ENCODE measurements around the gene AMIGO2.
"Not testable (repeated sequence)": the region's sequence is repeated elsewhere in the genome, so short reads cannot be mapped to it uniquely, and the experiment has no call there.

Gene AMIGO2

DNA sequence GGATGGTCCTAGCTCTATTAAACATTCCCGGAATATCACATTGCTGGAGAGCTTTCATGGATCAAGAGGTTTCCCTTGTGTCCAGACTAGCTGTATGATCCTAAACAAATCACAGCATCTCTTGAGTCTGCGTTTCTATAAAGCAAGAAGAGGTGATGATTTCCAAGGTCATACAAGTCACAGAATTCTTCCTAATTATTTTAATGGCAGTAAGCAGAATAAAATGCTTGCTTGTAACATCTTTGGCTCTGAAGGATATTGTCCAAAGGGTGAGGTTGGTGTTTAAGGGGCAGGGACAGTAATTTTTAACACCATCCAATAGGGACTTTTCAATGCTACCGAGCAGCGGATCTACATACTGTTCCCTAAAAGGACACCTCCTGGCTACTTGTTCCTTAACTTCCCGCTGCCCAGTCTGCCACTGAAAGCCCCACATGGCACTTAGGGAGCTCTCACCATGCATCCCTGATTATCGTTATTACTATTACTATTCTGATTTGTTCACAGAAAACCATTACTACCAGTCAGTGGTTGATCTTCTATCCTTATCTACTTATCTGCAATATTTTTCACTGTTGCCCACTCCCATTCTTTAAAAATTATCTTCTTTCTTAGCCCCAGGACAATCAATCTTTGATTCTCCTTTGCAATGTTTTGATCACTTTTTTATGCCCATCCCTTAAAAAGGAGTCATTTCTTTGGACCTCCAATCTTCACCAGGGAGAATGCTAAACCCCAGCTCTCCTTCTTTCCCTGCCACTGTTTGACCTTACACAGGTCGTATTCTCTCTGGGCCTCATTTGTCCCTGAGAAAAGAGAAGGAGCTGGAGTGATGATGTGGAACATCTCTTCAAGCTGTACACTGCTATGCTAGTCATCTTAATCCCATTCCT lies 4.3 kb downstream of the AMIGO2 start:
- no peak for DNase-seq (ENCODE audit: low read depth in 4 of 4, low spot score in 1 of 4)

DNA sequence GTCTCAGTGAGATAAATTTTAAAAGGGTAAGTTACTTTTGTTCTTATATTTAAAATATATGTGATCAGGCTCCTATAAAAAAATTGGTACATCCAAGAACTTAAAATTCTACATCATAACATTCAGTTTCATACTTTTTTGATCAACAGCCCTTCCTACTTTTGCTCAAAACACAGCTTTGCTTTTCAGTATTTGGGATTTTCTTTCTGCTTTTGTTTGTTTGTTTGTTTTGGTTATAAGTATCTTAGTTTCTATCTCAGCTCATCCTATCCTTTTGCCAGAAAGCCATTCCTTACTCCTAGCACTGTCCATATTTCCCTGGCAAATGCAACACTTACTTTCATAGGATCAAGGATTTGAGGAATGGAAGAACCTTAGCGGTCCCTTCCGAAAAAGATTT lies 5.0 kb downstream of the AMIGO2 start:
- DNase-seq (ENCODE audit: low read depth in 4 of 4, low spot score in 1 of 4), result no peak

- no peak for DNase-seq (ENCODE audit: low read depth in 4 of 4, low spot score in 1 of 4)
Measured at GRCh38 chr12:47073951-47074350, 5.8 kb downstream of the AMIGO2 start.

GRCh38 chr12:47071241-47071852 lies 8.4 kb downstream of the AMIGO2 start:
- DNase-seq (ENCODE audit: low read depth in 4 of 4, low spot score in 1 of 4), result no peak

DNA sequence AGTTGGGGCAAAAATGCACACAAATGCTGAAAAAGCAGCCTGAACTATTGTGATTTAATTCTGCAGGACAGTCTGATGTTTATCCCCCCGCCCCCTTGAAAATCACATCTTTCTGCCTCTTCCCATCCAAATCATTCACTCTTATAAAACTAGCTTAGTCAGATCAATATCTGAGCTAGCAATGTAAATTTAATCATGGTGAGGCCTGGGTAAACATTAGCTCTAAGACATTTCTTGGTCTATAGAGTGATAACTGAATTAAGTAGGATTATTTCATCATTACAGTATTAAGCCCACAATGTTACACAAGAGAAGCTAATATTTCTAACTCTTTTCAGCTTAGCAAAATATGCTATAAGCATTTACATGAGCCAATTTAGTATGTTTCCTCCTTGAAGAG lies 9.4 kb downstream of the AMIGO2 start:
- no peak for DNase-seq (ENCODE audit: low read depth in 4 of 4, low spot score in 1 of 4)

- DNase-seq (ENCODE audit: low read depth in 4 of 4, low spot score in 1 of 4), result no peak
Measured at GRCh38 chr12:47068539-47068938, 11.2 kb downstream of the AMIGO2 start.

- no peak for DNase-seq (ENCODE audit: low read depth in 4 of 4, low spot score in 1 of 4)
Measured at GRCh38 chr12:47067771-47068431, 11.9 kb downstream of the AMIGO2 start.

- DNase-seq (ENCODE audit: low read depth in 4 of 4, low spot score in 1 of 4), result no peak
Measured at GRCh38 chr12:47067176-47067575, 12.6 kb downstream of the AMIGO2 start.

GRCh38 chr12:47066278-47067025 lies 13.3 kb downstream of the AMIGO2 start:
- no peak for DNase-seq (ENCODE audit: low read depth in 4 of 4, low spot score in 1 of 4)

DNA sequence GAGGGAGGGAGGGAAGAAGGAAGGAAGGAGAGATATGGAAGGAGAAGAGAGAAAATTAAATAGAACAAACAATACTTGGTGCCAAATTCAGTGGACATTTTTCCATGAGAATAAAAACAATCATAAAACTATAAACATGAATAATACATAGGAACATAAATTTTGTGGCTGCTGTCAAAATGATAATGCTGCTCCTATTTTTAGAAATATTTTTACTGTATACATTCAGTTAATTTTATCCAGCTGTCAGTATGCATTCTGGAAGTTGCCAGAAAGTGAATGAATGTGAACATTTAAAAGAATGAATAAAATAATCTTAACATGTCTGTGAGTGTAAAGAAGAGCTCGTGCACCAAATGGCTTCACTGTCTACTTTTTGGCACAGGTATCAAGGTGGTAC lies 14.2 kb downstream of the AMIGO2 start:
- DNase-seq (ENCODE audit: low read depth in 4 of 4, low spot score in 1 of 4), result no peak

- not testable (repeated sequence) for DNase-seq (ENCODE audit: low read depth in 4 of 4, low spot score in 1 of 4)
Measured at GRCh38 chr12:47058640-47059039, 21.1 kb downstream of the AMIGO2 start.

DNA sequence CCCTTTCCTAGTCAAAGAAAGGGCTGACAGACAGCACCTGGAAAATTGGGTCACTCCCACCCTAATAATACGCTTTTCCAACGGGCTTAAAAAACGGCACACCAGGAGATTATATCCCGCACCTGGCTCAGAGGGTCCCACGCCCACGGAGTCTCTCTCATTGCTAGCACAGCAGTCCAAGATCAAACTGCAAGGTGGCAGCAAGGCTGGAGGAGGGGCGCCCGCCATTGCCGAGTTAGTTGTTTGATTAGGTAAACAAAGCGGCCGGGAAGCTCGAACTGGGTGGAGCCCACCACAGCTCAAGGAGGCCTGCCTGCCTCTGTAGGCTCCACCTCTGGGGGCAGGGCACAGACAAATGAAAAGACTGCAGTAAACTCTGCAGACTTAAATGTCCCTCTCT lies 22.8 kb downstream of the AMIGO2 start:
- DNase-seq (ENCODE audit: low read depth in 4 of 4, low spot score in 1 of 4), result not testable (repeated sequence)

DNA sequence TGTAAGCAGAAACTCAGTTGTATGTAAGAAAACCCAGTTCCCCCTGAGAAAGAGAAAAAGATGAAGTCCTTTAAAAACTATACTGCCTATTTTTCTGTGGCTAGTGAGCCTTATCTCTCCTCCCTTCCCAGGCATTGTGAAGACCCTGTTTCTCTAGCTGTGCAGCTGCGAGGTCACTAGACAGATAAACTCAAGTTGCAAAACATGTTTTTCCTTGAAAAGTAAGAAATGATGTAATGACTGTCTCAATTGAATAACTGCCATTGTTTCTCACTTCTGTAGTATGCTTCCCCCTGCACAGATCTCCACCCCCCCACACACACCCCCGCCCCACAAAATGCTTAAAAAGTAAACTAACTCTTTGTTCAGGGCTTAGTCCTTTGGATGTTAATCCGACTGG lies 23.9 kb downstream of the AMIGO2 start:
- DNase-seq (ENCODE audit: low read depth in 4 of 4, low spot score in 1 of 4), result not testable (repeated sequence)

GRCh38 chr12:47054659-47055058 lies 25.1 kb downstream of the AMIGO2 start:
- no peak for DNase-seq (ENCODE audit: low read depth in 4 of 4, low spot score in 1 of 4)

DNA sequence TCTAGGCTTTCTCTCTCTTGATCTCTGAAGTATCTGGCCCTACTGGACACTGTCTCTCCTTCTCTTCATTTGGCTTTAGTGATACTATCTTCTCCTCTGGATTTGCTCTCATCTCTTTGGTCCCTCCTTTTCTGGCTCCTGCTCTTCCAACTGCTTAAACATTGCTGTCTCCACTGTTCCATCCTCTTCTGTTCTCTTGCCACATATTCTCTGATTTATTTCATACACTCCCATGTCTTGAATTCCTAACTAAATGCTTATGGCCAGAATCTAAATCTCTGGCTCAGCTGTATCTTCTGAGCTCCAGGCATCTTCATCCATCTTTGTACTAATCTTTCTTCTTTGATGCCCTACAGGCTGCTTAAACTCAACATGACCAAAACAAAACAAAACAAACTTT lies 25.8 kb downstream of the AMIGO2 start:
- no peak for DNase-seq (ENCODE audit: low read depth in 4 of 4, low spot score in 1 of 4)

GRCh38 chr12:47052274-47052673 lies 27.5 kb downstream of the AMIGO2 start:
- no peak for DNase-seq (ENCODE audit: low read depth in 4 of 4, low spot score in 1 of 4)

DNA sequence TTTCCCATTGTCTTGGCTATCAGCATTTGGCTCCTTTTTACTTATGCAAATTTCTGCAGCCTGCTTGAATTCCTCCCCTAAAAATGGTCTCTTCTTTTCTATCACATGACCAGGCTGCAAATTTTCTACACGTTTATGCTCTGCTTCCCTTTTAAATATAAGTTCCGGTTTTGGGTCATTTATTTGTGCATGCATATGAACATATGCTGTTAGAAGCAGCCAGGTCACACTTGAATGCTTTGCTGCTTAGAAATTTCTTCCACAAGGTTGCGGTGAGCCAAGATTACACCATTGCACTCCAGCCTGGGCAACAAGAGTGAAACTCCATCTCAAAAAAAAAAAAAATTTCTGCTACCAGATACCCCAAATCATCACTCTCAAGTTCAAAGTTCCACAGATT lies 28.5 kb downstream of the AMIGO2 start:
- DNase-seq (ENCODE audit: low read depth in 4 of 4, low spot score in 1 of 4), result not testable (repeated sequence)

DNA sequence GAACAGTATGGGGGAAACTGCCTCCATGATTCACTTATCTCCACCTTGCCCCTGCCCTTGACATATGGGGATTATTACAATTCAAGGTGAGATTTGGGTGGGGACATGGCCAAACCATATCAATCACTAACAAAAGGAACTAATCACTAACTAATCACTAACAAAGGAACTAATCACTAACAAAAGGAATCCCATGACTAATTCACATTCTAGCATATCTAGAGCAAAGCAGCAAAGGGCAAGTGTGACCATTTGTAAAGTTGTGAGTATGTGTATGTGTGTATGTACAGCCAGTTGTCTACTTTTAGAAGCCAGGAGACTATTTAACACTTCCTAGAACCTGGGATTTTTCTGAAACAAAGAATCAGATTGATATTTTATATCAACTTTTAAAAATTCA lies 31.2 kb downstream of the AMIGO2 start:
- DNase-seq (ENCODE audit: low read depth in 4 of 4, low spot score in 1 of 4), result no peak

GRCh38 chr12:47041327-47041726 lies 38.4 kb downstream of the AMIGO2 start:
- no peak for DNase-seq (ENCODE audit: low read depth in 4 of 4, low spot score in 1 of 4)

- DNase-seq (ENCODE audit: low read depth in 4 of 4, low spot score in 1 of 4), result no peak
Measured at GRCh38 chr12:47039756-47040155, 40.0 kb downstream of the AMIGO2 start.

DNA sequence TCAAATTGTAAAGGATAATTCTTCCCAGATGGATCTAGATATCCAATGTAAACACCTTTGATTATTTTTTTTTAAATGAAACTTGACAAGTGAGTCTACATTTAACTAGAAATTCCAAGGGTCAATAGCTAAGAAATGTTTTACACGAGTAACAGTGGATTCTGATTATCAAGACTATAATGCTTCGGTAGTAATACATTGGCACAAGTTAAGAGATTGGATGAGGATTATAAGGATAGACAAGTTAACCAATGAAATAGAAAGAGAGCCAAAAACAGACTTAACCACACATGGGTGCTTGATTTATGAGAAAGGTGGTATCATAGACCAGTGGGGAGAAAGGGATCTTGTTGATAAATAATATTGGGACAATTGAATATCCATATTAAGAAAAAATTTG lies 40.7 kb downstream of the AMIGO2 start:
- DNase-seq (ENCODE audit: low read depth in 4 of 4, low spot score in 1 of 4), result no peak
